ENCODE results near the gene FBXW11.

FBXW11 gene

DNA sequence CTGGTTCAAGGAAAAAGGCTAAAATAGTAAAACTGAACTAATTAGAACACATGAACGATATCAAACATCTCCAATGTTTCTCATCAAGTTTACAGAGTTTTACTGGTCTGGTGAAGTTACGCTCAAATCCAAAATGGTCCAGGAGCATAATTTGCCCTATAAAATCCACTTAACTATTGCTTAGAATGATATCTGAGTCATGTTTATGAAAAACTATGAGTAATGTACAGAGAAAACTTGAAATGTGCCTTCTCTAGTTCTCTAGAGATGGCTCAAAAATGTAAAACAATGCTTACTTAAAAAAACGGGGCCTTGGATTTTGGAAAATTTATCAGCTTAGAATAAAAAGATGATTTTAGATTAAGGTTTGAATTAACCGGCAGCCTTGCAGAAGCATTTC, 108.1 kb downstream of the FBXW11 start:
- DNase-seq (ENCODE audit: low read depth in 1 of 2, low spot score in 1 of 2), result no peak
- no peak overlapping the region for H3K4me3 ChIP-seq (replicated peaks; ENCODE audit: insufficient read depth, low read length)
- TF ChIP-seq, protein P1, sequence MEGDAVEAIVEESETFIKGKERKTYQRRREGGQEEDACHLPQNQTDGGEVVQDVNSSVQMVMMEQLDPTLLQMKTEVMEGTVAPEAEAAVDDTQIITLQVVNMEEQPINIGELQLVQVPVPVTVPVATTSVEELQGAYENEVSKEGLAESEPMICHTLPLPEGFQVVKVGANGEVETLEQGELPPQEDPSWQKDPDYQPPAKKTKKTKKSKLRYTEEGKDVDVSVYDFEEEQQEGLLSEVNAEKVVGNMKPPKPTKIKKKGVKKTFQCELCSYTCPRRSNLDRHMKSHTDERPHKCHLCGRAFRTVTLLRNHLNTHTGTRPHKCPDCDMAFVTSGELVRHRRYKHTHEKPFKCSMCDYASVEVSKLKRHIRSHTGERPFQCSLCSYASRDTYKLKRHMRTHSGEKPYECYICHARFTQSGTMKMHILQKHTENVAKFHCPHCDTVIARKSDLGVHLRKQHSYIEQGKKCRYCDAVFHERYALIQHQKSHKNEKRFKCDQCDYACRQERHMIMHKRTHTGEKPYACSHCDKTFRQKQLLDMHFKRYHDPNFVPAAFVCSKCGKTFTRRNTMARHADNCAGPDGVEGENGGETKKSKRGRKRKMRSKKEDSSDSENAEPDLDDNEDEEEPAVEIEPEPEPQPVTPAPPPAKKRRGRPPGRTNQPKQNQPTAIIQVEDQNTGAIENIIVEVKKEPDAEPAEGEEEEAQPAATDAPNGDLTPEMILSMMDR (IDR thresholded peaks at IDR 0.05; ENCODE audit: insufficient read depth, low read length), result no peak
- TF ChIP-seq GABPA (IDR thresholded peaks at IDR 0.05; ENCODE audit: low read depth) (no peak), SPI1 (IDR thresholded peaks at IDR 0.05; ENCODE audit: borderline replicate concordance, low read depth) (no peak), REST (IDR thresholded peaks at IDR 0.05; ENCODE audit: insufficient replicate concordance, low read depth) (no peak), POLR2AphosphoS5 (IDR thresholded peaks at IDR 0.05; ENCODE audit: low read depth) (no peak)
- no peaks in the 10 kb centered on the region for H3K27me3 ChIP-seq (ENCODE audit: insufficient read depth, poor library complexity, severe bottlenecking)
- H3K27ac ChIP-seq (replicated peaks), result no peak overlapping the region

DNA sequence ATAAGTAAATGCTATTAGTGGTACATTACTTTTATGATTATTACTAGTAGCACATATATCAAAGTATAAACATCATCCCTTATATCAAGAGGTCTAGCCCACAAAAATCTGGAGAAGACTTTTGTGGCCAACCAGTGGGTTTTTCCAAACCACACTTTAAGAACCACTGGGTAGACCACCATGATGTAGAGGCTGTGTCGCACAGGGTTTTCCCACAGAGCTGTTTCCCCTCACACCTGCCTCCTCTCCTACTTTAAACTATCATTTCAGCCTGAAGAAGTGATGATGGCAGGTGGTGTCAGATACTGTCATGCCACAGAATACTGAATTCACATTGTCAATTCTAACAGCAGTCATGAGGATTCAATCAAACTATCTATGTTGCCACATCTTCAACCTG, 109.2 kb downstream of the FBXW11 start:
- TF ChIP-seq, protein P1 (IDR thresholded peaks at IDR 0.05; ENCODE audit: insufficient read depth, low read length), result no peak
- no peak for TF ChIP-seq GABPA (IDR thresholded peaks at IDR 0.05; ENCODE audit: low read depth)
- no peak for TF ChIP-seq SPI1 (IDR thresholded peaks at IDR 0.05; ENCODE audit: borderline replicate concordance, low read depth)
- TF ChIP-seq REST (IDR thresholded peaks at IDR 0.05; ENCODE audit: insufficient replicate concordance, low read depth), result no peak
- TF ChIP-seq POLR2AphosphoS5 (IDR thresholded peaks at IDR 0.05; ENCODE audit: low read depth), result no peak
- Histone ChIP-seq H3K4me3 (replicated peaks; ENCODE audit: insufficient read depth, low read length) (no peak overlapping the region), H3K27ac (replicated peaks) (no peak overlapping the region), H3K27me3 (ENCODE audit: insufficient read depth, poor library complexity, severe bottlenecking) (no peaks in the 10 kb centered on the region)
- no peak for DNase-seq (ENCODE audit: low read depth in 1 of 2, low spot score in 1 of 2)

- TF ChIP-seq GABPA (IDR thresholded peaks at IDR 0.05; ENCODE audit: low read depth) (no peak), REST (IDR thresholded peaks at IDR 0.05; ENCODE audit: insufficient replicate concordance, low read depth) (no peak), SPI1 (IDR thresholded peaks at IDR 0.05; ENCODE audit: borderline replicate concordance, low read depth) (no peak), POLR2AphosphoS5 (IDR thresholded peaks at IDR 0.05; ENCODE audit: low read depth) (no peak)
- TF ChIP-seq, protein P1 (IDR thresholded peaks at IDR 0.05; ENCODE audit: insufficient read depth, low read length), result no peak
- H3K27ac ChIP-seq (replicated peaks), result no peak overlapping the region
Measured at GRCh38 chr5:171895081-171895480, 111.4 kb downstream of the FBXW11 start.

More at GRCh38 chr5:171895081-171895480, 111.4 kb downstream of the FBXW11 start:
- Histone ChIP-seq H3K27me3 (ENCODE audit: insufficient read depth, poor library complexity, severe bottlenecking) (no peaks in the 10 kb centered on the region), H3K4me3 (replicated peaks; ENCODE audit: insufficient read depth, low read length) (no peak overlapping the region)
- DNase-seq (ENCODE audit: low read depth in 1 of 2, low spot score in 1 of 2), result no peak
